Activated CD4-positive, alpha-beta T cell treated with anti-CD3 and anti-CD28 coated beads for 48 hours (primary cell): Measurements from ENCODE around the gene NBPF4.
"Not testable (repeated sequence)": the region's sequence is repeated elsewhere in the genome, so short reads cannot be mapped to it uniquely, and the experiment has no call there.

Experiments used
- DNase-seq: peaks from one replicate; pipeline ENCODE4 v3.0.0-alpha.2; 2020

Gene NBPF4

DNA sequence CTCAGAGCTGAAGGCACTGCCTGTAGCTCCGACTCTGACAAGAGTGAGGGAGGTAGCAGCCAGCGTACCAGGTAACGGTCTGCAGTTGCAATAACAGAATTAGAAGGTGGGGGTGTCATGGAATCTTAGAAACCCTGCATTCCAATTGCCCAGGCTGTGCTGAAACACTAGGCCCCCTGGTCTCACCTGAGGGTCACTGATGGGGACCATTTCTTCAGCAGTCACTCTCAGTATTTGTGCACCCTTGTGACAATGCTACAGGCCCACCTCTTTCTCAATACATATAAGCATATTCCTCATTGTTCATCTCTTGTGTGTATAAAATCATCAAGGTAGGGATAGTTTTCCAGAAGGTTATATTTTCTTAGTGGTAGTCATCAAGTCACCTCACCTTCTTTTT is at the start of gene NBPF4:
Gene NBPF4, minus strand, starts transcription at position 101 of the 400 bp plus-strand sequence. CDS start 315 bp downstream, outside the sequence.
- not testable (repeated sequence) for DNase-seq

- DNase-seq: not testable (repeated sequence)
Measured at GRCh38 chr1:108282528-108283257, 38.8 kb upstream of the NBPF4 start.

DNA sequence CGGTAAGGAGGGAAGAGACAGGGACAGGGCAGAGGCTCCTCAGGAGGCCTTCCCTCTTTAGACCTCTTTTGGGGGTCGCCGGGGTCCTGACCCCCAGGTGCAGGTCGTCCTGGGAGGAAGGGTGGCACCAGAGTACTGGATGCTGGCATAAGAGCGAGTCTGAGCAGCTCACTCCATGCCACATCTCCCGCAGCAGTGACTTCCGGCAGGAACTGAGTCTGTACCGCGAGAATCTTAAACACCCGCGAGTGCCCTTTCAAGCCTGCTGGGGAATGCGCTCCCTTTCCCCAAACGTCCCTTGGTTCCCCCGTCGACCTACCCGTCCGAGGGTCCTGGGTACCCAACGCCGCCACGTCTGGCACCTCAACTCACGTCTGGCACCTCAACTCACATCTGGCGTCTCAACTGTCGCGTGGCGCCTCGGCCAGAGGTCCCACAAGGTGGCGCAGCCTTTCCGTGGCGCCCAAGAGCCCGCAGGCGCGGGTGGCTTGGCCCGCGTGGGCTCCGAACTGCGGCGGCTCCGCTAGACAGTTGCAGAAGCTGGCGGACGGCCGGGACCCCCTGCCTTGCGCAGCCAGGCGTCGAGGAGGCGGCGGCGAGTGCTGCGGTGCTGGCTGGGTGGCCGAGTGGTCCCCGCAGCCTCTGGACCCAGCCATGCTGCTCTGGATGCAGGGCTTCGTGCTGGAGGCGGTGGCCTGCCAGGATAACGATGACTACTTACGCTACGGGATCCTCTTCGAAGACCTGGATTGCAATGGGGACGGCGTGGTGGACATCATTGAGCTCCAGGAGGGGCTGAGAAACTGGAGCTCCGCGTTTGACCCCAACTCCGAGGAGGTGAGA is 28.8 kb upstream of the NBPF4 start:
- not testable (repeated sequence) for DNase-seq

- not testable (repeated sequence) for DNase-seq
Measured at GRCh38 chr1:108267097-108267496, 23.2 kb upstream of the NBPF4 start.

DNA sequence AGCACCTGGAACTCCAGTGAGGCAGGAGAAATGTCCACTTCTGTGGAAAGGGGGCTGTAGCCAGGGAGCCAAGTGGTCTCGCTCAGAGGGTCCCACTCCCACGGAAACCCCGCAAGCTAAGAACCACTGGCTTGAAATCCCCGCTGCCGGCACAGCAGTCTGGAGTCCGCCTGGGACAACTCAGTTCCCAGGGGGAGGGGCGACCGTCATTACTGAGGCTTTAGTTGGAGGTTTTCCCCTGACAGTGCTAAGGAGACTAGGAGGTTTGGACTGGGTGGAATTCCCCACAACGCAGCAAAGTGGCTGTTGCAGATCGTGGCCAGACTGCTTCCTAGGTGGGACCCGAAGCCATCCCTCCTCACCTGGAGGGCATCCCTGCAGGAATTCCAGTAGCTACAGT is 18.1 kb upstream of the NBPF4 start:
- DNase-seq: not testable (repeated sequence)

GRCh38 chr1:108261519-108261918 is 17.6 kb upstream of the NBPF4 start:
- not testable (repeated sequence) for DNase-seq

GRCh38 chr1:108260578-108261259 is 16.8 kb upstream of the NBPF4 start:
- not testable (repeated sequence) for DNase-seq

DNA sequence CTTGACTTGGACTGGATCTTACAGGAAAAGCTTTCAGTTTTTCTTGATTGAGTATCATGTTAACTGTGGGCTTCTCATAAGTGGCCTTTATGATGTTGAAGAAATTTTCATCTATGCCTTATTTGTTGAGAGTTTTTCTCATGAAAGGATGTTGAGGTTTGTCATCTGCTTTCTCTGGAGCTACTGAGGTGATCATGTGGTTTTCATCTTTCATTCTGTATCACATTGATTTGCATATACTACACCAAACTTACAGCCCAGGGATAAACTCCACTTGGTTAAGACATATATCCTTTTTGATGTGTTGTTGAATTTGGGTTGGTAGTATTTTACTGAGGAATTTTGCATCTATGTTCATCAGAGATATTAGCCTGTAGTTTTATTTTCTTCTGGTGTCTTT is 11.6 kb upstream of the NBPF4 start:
- not testable (repeated sequence) for DNase-seq

GRCh38 chr1:108239426-108239825 is 4.5 kb downstream of the NBPF4 start:
- DNase-seq: not testable (repeated sequence)

GRCh38 chr1:108235308-108235707 is 8.6 kb downstream of the NBPF4 start:
- DNase-seq: not testable (repeated sequence)

GRCh38 chr1:108232183-108232582 is 11.7 kb downstream of the NBPF4 start:
- DNase-seq: not testable (repeated sequence)

DNA sequence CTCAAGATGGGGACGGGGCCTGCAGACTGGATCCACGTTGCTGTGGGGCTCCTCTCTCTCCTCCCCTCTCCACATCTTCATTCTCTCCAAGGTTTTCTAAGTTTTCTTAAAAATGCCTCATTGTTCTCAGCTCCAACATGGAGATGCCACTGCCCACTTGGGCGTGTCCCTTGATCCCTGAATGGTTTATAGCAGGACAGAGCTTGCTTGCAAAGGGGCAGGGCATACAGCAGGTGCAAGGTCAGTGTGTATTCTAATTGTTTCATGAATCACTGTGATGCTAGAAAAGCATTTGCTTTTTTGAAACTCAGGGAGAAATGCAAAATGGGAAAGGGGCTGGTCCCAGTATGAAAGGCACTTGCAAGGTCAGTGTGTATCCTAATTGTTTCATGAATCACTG is 13.9 kb downstream of the NBPF4 start:
- DNase-seq: not testable (repeated sequence)

- DNase-seq: not testable (repeated sequence)
Measured at GRCh38 chr1:108227772-108228171, 16.1 kb downstream of the NBPF4 start.

DNA sequence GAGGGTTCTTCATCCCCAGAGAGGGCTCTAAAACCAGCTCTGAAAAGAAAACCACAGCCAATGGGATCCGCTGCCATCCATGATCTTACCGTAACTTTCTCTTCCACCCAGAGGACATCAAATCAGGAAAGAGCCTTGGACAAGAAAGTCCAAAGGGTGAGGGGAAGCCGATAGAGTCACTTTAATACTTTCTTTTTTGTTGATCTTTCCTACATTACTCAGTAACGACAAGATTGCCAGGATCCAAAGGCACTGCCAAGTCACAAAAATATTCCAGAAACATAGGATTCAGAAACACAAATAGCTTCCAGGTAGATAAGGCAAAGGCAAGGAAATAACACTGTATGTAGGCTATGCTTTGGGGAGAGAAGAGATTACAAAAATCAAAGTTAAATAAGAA is 17.0 kb downstream of the NBPF4 start:
- DNase-seq: not testable (repeated sequence)

GRCh38 chr1:108223226-108223625 is 20.6 kb downstream of the NBPF4 start:
- not testable (repeated sequence) for DNase-seq

DNA sequence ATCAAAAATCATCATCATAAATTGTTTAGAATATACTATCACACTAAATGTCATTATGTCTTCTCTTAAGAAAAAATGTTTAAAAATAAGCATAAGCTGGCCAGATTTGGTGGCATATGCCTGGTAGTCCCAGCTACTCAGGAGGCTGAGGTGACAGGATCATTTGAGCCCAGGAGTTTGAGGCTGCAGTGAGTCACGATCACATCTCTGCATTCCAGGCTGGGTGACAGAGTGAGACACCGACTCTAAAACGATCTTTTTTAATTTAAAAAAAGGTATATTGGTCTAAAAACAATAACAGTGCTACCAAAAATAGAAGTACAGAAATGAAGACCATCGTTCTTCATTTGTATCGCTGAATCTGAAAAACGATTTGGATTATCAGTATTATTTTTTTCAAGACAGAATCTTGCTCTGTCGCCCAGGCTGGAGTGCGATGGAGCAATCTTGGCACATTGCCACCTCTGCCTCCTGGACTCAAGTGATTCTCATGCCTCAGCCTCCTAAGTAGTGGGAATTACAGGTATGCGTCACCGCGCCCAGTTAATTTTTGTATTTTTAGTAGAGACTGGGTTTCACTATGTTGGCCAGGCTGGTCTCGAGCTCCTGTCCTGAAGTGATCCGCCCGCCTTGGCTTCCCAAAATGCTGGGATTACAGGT is 26.2 kb downstream of the NBPF4 start:
- DNase-seq: not testable (repeated sequence)

- not testable (repeated sequence) for DNase-seq
Measured at GRCh38 chr1:108217007-108217406, 26.9 kb downstream of the NBPF4 start.

GRCh38 chr1:108216028-108216890 is 27.6 kb downstream of the NBPF4 start:
- DNase-seq: not testable (repeated sequence)

DNA sequence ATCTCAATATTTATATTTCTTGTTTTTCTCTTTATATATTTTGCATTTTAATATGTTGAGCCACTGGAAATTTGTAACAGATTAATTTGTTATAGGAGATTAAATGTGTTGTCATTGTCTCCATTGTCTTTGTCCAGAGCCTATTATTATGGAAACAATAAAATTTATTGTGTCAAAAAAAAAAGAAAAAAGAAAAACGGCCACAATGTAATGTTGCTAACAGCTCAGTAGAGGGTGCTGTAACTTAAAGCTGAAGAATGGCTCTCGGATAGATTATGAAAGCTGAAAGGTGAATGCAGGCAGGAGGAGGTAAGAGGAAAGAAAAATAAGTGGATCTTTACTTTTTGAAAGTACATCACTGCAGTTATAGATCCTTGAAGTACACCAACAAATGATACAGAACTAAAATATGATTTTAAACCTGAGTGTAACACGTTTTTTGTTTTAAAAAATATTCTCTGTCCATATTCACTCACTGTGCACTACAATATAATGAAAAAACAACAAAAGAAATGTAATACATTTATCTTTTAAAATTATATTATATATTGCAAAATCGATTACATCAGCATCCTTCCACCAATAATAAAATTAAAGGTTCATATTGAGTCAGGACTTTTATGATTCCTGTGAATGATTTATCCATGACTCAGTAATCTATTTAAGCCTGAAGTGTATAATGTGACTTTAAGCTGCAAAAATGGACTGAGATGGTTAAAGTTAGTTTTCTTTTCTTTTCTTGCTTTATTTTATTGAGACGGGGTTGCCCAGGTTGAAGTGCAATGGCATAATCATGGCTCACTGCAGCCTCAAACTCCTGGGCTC is 29.0 kb downstream of the NBPF4 start:
- DNase-seq: not testable (repeated sequence)

GRCh38 chr1:108211014-108211413 is 32.9 kb downstream of the NBPF4 start:
- DNase-seq: no peak
